CD14-positive monocyte (primary cell): ENCODE data around the gene ZNF768. TPM values are rescaled to one million over a fixed set of nuclear protein-coding genes. Genes with fewer than 3 reads are reported as not detected.

Experiments used
- DNase-seq, 3 donors: peaks; one replicate each; pipeline ENCODE4 v3.0.0-alpha.2; 2011 to 2022
- H2AFZ ChIP-seq: 2 replicates; pipeline ENCODE4 v1.6.0; 2012; ENCODE audit warnings: mild to moderate bottlenecking, low read depth, low read length, inconsistent platforms; ENCODE audit not compliant: insufficient read depth, poor library complexity, severe bottlenecking
- H3K27ac ChIP-seq, 2 donors: 1 replicate in 1 of 2; 2 replicates in 1 of 2; pipeline ENCODE4 v1.5.1; 2012 to 2013; ENCODE audit warnings: low read length in 2 of 2, control low read depth in 1 of 2, inconsistent platforms in 1 of 2, low read depth in 1 of 2, mild to moderate bottlenecking in 1 of 2
- H3K27me3 ChIP-seq, 2 donors: one replicate each; pipeline versions ENCODE4 v1.6.0 to v1.6.1; 2011 to 2013; ENCODE audit warnings: low read length in 2 of 2; ENCODE audit not compliant: control insufficient read depth in 2 of 2, insufficient read depth in 2 of 2
- H3K36me3 ChIP-seq, 2 donors: replicated peaks in 1 of 2; 1 replicate in 1 of 2; 2 replicates in 1 of 2; pipeline versions ENCODE4 v1.5.1 to v1.6.1; 2012 to 2013; ENCODE audit warnings: low read length in 2 of 2, control low read depth in 1 of 2, inconsistent platforms in 1 of 2, mild to moderate bottlenecking in 1 of 2; ENCODE audit not compliant: insufficient read depth in 2 of 2, control insufficient read depth in 1 of 2
- H3K4me1 ChIP-seq, 2 donors: 1 replicate in 1 of 2; 2 replicates in 1 of 2; pipeline versions ENCODE4 v1.5.1 to v1.6.1; 2012 to 2013; ENCODE audit warnings: low read length in 2 of 2, control low read depth in 1 of 2, inconsistent platforms in 1 of 2, mild to moderate bottlenecking in 1 of 2, moderate library complexity in 1 of 2; ENCODE audit not compliant: insufficient read depth in 2 of 2, control insufficient read depth in 1 of 2
- H3K4me2 ChIP-seq: replicated peaks from 2 replicates; pipeline ENCODE3; 2012; ENCODE audit warnings: low read length, moderate library complexity, mild to moderate bottlenecking; ENCODE audit not compliant: poor library complexity, severe bottlenecking; ENCODE audit errors: extremely low read depth
- H3K4me3 ChIP-seq, 3 experiments: fragments of 200-600 bp in 1 of 3; sonication (generic) in 1 of 3; replicated peaks in 1 of 3; 1 replicate in 2 of 3; 2 replicates in 1 of 3; pipeline ENCODE4 v1.5.1; 2011 to 2013; ENCODE audit warnings: low read length in 3 of 3, mild to moderate bottlenecking in 3 of 3, control low read depth in 2 of 3, low read depth in 2 of 3, inconsistent platforms in 1 of 3, moderate library complexity in 1 of 3
- H3K79me2 ChIP-seq: 2 replicates; pipeline ENCODE4 v1.6.0; 2012; ENCODE audit warnings: mild to moderate bottlenecking, control low read depth, inconsistent platforms, low read length, moderate library complexity; ENCODE audit not compliant: insufficient read depth
- H3K9ac ChIP-seq: 2 replicates; pipeline ENCODE4 v1.6.0; 2017; ENCODE audit warnings: low read length, mild to moderate bottlenecking; ENCODE audit not compliant: insufficient read depth, poor library complexity, severe bottlenecking
- H3K9me3 ChIP-seq, 2 donors: replicated peaks in 1 of 2; 1 replicate in 1 of 2; 2 replicates in 1 of 2; pipeline versions ENCODE4 v1.5.1 to v1.6.1; 2012 to 2013; ENCODE audit warnings: low read length in 2 of 2, control low read depth in 1 of 2; ENCODE audit not compliant: control insufficient read depth in 1 of 2, insufficient read depth in 1 of 2
- H4K20me1 ChIP-seq: 2 replicates; pipeline ENCODE4 v1.6.0; 2012; ENCODE audit warnings: mild to moderate bottlenecking, low read length, control low read depth, moderate library complexity; ENCODE audit not compliant: insufficient read depth
- H3K27ac Mint-ChIP-seq, 7 donors: one replicate each; pipeline ENCODE4 v1.8.0; 2020; ENCODE audit warnings: mild to moderate bottlenecking in 7 of 7, mixed read lengths in 7 of 7, moderate library complexity in 6 of 7, inconsistent platforms in 2 of 7
- H3K27me3 Mint-ChIP-seq, 3 donors: one replicate each; pipeline ENCODE4 v1.8.0; 2021 to 2022; ENCODE audit warnings: low read depth in 3 of 3, mild to moderate bottlenecking in 3 of 3, mixed read lengths in 3 of 3, moderate library complexity in 3 of 3, inconsistent platforms in 1 of 3
- H3K36me3 Mint-ChIP-seq, 2 donors: one replicate each; pipeline ENCODE4 v1.8.0; 2020; ENCODE audit warnings: mixed read lengths in 2 of 2, inconsistent platforms in 1 of 2, mild to moderate bottlenecking in 1 of 2
- H3K4me1 Mint-ChIP-seq: one replicate; pipeline ENCODE4 v1.8.0; 2020; ENCODE audit warnings: mild to moderate bottlenecking, mixed read lengths
- H3K4me3 Mint-ChIP-seq, 2 donors: one replicate each; pipeline ENCODE4 v1.8.0; 2020; ENCODE audit warnings: mild to moderate bottlenecking in 2 of 2, mixed read lengths in 2 of 2, moderate library complexity in 1 of 2
- H3K9me3 Mint-ChIP-seq, 7 donors: one replicate each; pipeline ENCODE4 v1.8.0; 2020 to 2022; ENCODE audit warnings: mixed read lengths in 7 of 7, mild to moderate bottlenecking in 6 of 7, moderate library complexity in 6 of 7, inconsistent platforms in 2 of 7
- WGBS: methylation state at CpG from one replicate; pipeline ENCODE4 v1.1.5; 2013; ENCODE audit warnings: missing lambda C conversion rate; ENCODE audit not compliant: insufficient coverage; 5-methylcytosine and 5-hydroxymethylcytosine counted together
- intact Hi-C, 2 donors: fragments of 100-400 bp; cut with micrococcal nuclease; formaldehyde crosslinking; loops; one replicate each; pipeline versions ENCODE4 v1.15.0 to v1.15.1; 2023
- polyA plus RNA-seq, 3 donors: library from polyadenylated mRNA; depleted of rRNA in 1 of 3; unstranded in 2 of 3; stranded (reverse) in 1 of 3; fragments of 300-500 nt in 2 of 3; fragments of >200 nt in 1 of 3; fragmentation: Illumina TruSeq in 2 of 3; gene quantifications; 1 replicate in 2 of 3; 2 replicates in 1 of 3; pipeline ENCODE4 v1.2.3, GENCODE V29; 2012 to 2021
- TF ChIP-seq, protein P1 (sequence below): fragments of 200-600 bp; IDR thresholded peaks from one replicate; pipeline ENCODE4 v1.8.0; 2022; ENCODE audit warnings: antibody characterized with exemption, mild to moderate bottlenecking

ZNF768 gene
- polyA plus RNA-seq, 3 donors: 2.8 to 13.4 (median 3.0) TPM

DNA sequence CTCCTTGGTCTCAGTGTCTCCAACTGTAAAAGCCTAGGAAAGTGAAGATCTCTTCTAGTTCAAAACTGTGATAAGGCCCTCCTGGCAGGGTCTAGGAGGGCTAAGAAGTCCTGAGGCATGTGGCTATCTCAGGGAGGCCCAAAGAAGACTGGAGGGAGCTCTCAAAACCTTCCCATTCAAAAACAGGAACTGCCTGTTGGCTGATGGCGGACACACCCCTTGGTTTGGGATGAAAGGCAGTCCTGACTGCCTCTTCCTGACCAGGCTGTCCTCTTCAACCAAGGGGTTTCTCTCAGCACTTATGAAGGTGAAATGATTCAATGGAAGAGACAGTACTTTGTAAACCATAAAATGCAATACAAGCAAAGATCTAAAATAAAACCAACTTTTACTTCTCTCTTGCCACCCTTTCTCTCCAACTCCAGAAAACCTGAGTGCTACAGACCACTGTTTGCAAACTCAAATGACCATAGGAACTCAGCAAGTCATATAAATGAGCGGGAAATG lies 27.1 kb upstream of the ZNF768 start:
- WGBS: no CpG with 5 or more reads among the region's 2 CpGs
- TF ChIP-seq, protein P1, sequence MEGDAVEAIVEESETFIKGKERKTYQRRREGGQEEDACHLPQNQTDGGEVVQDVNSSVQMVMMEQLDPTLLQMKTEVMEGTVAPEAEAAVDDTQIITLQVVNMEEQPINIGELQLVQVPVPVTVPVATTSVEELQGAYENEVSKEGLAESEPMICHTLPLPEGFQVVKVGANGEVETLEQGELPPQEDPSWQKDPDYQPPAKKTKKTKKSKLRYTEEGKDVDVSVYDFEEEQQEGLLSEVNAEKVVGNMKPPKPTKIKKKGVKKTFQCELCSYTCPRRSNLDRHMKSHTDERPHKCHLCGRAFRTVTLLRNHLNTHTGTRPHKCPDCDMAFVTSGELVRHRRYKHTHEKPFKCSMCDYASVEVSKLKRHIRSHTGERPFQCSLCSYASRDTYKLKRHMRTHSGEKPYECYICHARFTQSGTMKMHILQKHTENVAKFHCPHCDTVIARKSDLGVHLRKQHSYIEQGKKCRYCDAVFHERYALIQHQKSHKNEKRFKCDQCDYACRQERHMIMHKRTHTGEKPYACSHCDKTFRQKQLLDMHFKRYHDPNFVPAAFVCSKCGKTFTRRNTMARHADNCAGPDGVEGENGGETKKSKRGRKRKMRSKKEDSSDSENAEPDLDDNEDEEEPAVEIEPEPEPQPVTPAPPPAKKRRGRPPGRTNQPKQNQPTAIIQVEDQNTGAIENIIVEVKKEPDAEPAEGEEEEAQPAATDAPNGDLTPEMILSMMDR: no peak
- Histone ChIP-seq H3K27ac (peak overlapping the region in 1 of 2 donors; percentile 10), H3K27me3 (no peaks in the 10 kb centered on the region), H3K4me1 (peaks cover 19 to 27% of the 10 kb centered on the region in 2 donors), H3K9me3 (no peaks in the 10 kb centered on the region), H3K79me2 (peaks cover 32% of the 10 kb centered on the region), H4K20me1 (peaks cover 6% of the 10 kb centered on the region), H2AFZ (peak overlapping the region; percentile 19), H3K9ac (no peak overlapping the region), H3K4me2 (no peak overlapping the region), H3K36me3 (peaks cover 12 to 16% of the 10 kb centered on the region in 2 donors), H3K4me3 (no peak overlapping the region)
- Mint-ChIP-seq H3K9me3 (no peaks in the 10 kb centered on the region), H3K36me3 (peaks cover 18 to 34% of the 10 kb centered on the region in 2 donors), H3K4me3 (peak overlapping the region in 1 of 2 donors; percentile 31), H3K27me3 (peaks cover 0 to 2% (median 0%) of the 10 kb centered on the region in 3 donors), H3K4me1 (peaks cover 23% of the 10 kb centered on the region), H3K27ac (peak overlapping the region in 3 of 7 donors; percentile 21 to 62 (median 50))
- peak in 1 of 3 donors; percentile 37 for DNase-seq
- intact Hi-C loops: loop anchor here in 1 of 2 donors (10.0 kb wide), 1 partner anchor 61 kb away; the partner anchor contains the start of gene ZNF689

DNA sequence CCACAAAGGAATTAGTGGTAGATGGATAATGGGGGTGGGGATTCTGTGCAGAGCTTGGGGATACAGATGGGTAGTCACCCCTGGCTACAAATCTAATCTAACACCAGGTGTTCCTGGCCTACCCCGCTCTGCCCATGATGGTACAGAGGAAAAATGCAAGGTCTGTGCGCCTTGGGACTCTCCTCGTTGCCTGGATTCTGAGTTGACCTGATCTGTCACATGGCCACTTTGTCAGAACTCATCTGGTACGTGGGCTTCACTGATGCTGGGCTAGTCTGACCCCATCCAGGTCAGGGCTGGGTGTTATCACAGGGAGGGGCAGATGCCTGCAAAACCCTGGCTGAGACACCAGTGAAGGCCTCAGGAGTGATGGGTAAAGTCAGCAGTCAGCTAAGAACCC lies 26.6 kb upstream of the ZNF768 start:
- peaks cover 32% of the 10 kb centered on the region for H3K79me2 ChIP-seq
- TF ChIP-seq, protein P1: no peak
- H3K27ac ChIP-seq: peak overlapping the region in 1 of 2 donors; percentile 10
- no peaks in the 10 kb centered on the region for H3K27me3 ChIP-seq
- H3K4me3 ChIP-seq: no peak overlapping the region
- H3K9me3 ChIP-seq: no peaks in the 10 kb centered on the region
- H3K4me2 ChIP-seq: no peak overlapping the region
- H4K20me1 ChIP-seq: peaks cover 6% of the 10 kb centered on the region
- peaks cover 19 to 26% of the 10 kb centered on the region in 2 donors for H3K4me1 ChIP-seq
- H2AFZ ChIP-seq: no peak overlapping the region
- Mint-ChIP-seq H3K36me3 (peaks cover 18 to 34% of the 10 kb centered on the region in 2 donors), H3K9me3 (no peaks in the 10 kb centered on the region), H3K4me1 (peaks cover 23% of the 10 kb centered on the region), H3K4me3 (no peak overlapping the region), H3K27ac (peak overlapping the region in 5 of 7 donors; percentile 21 to 75 (median 45)), H3K27me3 (peaks cover 0 to 2% (median 0%) of the 10 kb centered on the region in 3 donors)
- peaks cover 12 to 16% of the 10 kb centered on the region in 2 donors for H3K36me3 ChIP-seq
- DNase-seq: no peak
- no peak overlapping the region for H3K9ac ChIP-seq
- intact Hi-C loops: loop anchor here in 1 of 2 donors (10.0 kb wide), 1 partner anchor 62 kb away; the partner anchor contains the start of gene ZNF689
- 100% methylated on average over 4 of the region's 4 CpGs for WGBS
